Hematopoietic multipotent progenitor cell treated with erythropoietin and hydrocortisone succinate and interleukin-3 and kit ligand, for 15 days (in vitro differentiated cells): Measurements from ENCODE around the gene LAD1.
A peak's percentile ranks its signal among the peaks of the same experiment; 100 is the strongest.

ENCODE experiments used
- DNase-seq: peaks from one replicate; pipeline ENCODE4 v3.0.0-alpha.2; 2015; ENCODE audit warnings: low spot score

The LAD1 gene

DNA sequence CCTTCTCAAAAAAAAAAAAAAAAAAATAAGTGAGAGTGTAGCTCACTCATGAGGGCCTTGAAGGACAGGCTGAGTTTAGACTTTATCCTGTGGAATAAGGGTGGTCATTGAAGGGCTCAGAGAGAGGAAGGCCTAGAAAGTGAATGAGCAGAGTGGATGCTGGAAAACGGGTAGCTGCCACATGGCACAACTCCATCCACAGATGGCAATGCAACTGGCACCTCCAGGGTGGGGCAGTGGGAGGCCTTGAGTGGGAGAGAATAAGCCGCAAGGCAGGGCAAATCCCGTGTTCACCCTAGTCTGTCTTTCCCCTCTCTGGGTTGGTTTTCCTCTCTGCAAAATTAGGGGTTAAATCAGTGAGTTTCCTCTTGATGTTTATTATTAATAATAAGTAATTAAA lies 19.3 kb upstream of the LAD1 start:
- DNase-seq: no peak

- DNase-seq: no peak
Measured at GRCh38 chr1:201414051-201414738, 15.1 kb upstream of the LAD1 start.

DNA sequence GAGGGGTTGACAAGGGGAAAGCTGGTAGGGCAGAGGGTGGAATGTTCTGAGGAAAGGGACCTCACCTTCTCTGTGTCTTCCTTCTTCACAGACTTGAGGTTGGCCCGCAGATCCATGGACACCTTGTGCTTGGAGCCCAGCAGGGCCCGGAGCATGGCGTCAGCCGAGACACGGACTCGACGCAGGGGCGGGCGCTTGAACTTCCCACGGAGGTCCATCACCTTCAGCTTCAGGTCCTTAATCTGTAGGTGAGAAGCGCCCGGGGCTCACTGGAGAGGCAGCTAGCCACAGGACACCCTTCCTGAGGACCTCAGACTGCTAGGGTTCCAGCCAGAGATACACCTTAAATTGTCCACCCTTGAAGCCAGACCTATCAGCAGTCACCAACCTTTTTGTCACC lies 12.2 kb upstream of the LAD1 start:
- no peak for DNase-seq

DNA sequence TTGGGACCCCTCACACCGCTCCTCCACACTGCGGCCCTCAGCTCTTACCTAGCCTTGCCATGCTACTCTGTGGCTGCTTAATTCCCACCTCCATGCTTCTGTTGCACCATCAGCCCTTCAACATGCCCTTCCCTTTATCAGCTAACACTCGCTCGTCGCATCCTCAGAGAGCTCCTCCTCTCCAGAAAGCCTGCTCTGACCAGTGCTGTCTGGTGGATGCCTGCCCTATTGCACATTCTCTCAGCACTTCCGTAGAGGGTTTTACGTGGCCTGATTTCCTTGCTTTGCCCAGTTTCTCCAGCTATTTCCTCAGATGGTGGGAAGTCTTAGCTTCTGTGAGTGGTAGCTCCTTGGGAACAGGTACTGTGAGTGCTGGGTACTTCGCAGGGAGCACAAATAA lies 10.3 kb upstream of the LAD1 start:
- DNase-seq: no peak

DNA sequence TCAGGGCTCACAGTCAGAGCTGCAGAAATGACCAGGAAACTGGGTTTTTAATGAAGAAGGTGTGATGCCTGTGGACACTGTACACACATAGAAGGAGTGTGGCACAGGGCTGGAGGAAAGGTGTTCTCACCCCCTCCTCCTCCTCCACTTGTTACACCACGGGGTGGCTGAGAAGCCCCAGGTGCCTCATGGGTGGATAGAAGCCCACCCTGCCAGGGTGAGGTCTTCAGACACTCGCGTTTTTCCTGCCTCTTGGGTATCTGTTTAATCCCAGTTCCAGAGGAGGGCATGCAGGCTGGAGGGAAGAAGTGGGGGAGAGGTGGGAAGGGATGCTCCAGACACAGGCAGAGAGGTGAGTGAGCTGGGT lies 9.7 kb upstream of the LAD1 start:
- DNase-seq: no peak

GRCh38 chr1:201408176-201408833 lies 9.2 kb upstream of the LAD1 start:
- peak; percentile 71 for DNase-seq

GRCh38 chr1:201406831-201407406 lies 7.8 kb upstream of the LAD1 start:
- no peak for DNase-seq

GRCh38 chr1:201405484-201405831 lies 6.3 kb upstream of the LAD1 start:
- no peak for DNase-seq

DNA sequence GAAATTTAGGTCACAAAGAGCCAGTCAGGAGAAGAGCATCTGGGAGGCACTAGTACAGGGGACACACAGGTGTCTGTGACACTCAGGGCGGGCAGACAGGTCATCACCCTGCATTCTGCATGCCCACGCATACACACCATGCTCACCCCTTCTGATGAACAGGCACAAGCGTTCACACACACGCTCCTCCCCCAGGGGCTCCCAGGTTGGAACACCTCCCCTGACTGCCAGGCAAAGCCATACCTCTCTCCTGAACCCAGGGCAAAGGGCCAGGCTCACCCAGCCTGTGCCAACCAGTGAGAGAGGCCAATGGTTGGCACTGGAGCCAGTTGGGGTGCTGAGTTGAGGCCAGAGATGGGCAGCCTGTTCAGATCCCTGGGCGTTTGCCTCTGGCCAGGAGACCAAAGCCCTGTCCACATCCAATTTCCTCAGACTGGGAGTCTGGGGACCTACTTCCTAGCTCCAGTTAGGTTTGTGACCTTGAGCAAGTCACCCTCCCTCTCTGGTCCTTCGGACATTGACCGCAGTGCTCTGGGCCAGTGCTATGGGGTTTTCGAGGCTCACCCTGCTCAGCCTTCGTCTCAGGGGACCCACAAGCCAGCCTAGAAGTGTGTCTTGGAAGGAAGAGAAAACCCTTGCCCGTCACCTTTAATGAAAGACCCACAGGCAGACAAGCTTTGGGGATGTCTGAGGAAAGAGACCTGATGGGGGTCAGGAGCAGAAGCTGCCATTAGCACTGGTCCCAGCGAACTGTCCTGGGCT lies 5.8 kb upstream of the LAD1 start:
- no peak for DNase-seq

- DNase-seq: no peak
Measured at GRCh38 chr1:201404055-201404454, 4.9 kb upstream of the LAD1 start.

- DNase-seq: no peak
Measured at GRCh38 chr1:201403359-201403758, 4.2 kb upstream of the LAD1 start.

- no peak for DNase-seq
Measured at GRCh38 chr1:201401700-201402099, 2.6 kb upstream of the LAD1 start.

- no peak for DNase-seq
Measured at GRCh38 chr1:201400852-201401230, 1.7 kb upstream of the LAD1 start.

GRCh38 chr1:201400212-201400851 lies 1.2 kb upstream of the LAD1 start:
- DNase-seq: no peak

- DNase-seq: no peak
Measured at GRCh38 chr1:201399352-201400126, 415 bp upstream of the LAD1 start.

- no peak for DNase-seq
Measured at GRCh38 chr1:201397675-201398074, 1.4 kb downstream of the LAD1 start.

DNA sequence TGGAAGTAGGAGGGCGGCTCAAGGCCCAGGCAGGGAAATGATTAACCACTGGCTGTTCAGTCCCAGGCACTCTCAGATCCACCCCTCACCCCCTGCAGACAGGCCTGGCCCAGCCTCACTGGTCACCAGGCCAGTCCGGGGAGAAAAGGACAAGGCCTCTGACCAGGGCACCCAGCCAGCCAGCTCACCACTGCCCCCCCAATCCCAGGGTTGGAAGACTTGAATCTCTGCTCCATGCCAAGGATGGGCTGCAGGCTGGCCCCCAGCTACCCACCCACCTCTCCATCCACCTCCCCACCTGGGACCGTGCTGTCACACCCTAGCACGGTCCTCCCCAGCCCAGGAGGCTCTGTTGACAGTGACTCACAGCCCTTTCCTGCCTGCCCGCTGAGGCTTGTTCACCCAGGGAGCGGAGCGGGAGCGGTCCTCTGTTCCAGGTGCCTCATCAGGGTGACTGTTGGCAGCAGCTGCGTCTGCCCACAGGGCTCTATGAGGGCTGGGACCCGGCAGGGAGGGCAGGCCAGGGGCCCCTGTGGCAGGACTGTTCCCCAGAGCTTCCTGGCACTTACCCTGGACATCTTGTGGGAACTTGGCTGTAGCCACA lies 2.2 kb downstream of the LAD1 start:
- DNase-seq: no peak

- no peak for DNase-seq
Measured at GRCh38 chr1:201395936-201396335, 3.2 kb downstream of the LAD1 start.

GRCh38 chr1:201394591-201394990 lies 4.5 kb downstream of the LAD1 start:
- DNase-seq: no peak

GRCh38 chr1:201393076-201393475 lies 6.0 kb downstream of the LAD1 start:
- DNase-seq: no peak
